Stimulated activated CD4-positive, alpha-beta T cell treated with anti-CD3 and anti-CD28 coated beads, Interleukin-4, amount 100 ng/mL, for 4 hours (primary cell): ENCODE measurements around the gene PDGFD.

Experiments used
- DNase-seq, 2 experiments: peaks; one replicate each; pipeline ENCODE4 v3.0.0-alpha.2; 2020

PDGFD gene

GRCh38 chr11:103994518-103994917 lies 169.4 kb downstream of the PDGFD start:
- DNase-seq, result no peak

DNA sequence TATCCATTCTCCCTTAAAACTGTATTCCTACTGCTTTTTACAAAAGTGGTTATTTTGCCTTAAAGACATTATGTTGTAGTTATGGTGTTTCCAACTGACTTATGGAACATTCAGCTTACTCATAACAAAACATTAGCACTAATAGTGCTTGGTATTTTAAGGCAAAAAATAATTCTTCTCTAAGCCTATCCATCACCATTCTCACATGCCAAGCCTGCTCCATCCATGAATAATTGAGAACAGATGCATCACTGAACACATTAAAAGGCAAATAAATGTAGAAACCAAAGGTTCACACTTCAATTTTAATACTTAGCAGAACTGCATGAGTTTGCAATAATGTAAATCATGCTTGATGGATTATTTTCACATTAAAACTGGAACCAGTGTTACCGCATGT lies 169.9 kb downstream of the PDGFD start:
- DNase-seq, result no peak

DNA sequence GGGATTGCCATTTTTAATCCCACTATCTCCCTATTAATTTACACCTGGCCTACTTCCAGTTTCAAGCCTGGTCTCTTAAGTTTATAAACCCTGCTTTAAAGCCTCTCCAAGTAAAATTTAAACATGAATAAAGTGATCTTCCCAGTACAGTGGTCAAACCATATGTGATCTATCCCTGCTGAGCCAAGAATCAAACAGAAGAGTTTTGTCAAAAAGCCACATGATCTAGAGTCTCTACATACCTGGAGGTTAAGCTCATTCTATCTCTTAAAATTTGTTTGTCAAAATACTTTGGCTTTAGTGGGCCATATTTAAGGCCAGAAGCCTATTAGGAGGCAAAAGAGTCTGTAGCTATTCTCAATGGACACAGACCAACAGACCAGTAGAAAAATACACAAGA lies 170.4 kb downstream of the PDGFD start:
- no peak for DNase-seq

DNA sequence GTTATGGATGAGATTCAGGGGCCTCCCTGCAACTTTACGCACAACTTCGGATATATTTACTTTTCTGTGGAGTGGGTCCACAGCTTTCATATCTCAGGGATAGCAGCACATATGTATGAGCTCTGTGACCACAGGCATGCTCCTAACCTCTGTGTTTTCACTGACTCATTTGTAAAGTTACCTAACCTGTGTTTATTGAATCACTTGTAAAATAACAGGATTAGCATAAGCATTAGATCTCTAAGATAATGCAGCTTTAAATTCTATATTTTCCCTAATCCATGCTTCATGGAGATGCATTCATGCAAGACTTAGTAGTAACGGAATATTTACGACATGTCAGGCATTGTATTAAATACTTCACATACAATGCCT lies 175.4 kb downstream of the PDGFD start:
- no peak for DNase-seq

DNA sequence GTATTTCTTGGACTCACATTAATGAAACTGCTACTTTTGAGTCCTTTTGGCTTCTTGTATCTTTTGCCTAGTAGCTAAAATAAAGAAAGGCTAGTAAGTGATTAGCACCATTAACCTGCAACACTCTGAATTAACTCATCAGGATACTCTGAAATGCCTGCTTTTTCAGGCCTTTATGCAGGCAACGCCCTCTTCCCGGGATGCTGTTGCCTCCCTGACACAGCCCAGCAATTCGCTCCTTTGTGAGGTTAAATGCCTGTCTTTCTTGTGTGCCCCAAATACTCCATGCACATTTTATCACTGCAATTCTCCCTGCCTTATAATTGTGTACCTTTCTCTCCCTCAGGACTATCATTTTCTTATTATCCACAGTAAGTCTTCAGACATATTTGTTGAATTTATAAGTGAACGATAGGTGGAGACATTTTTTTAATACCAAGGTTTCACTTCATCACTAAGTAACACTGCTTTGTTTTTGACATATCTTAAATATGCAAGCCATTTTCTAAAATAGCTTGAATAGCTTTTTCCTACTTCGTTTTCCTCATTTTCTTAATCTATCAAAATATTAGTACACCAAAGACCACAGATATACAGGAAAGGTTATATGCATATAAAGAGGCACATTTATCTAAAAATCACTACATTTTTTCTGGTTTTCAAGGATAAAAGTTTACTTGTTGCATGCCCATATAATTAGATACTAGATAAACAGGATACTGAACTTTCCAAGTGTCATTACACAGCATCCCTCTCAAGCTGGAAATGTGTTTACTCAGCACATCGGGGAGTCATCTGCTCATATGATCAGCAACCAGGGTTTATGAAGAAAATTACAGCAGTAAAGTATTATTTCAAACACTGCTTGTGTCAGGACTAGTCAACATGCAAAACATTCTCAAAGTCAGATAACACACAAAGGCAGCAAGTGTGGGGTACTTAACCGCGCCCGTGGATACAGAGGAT lies 176.0 kb downstream of the PDGFD start:
- DNase-seq, result no peak

- DNase-seq, result no peak
These were observed 178.9 kb downstream of the PDGFD start for GRCh38 chr11:103985041-103985440.

- no peak for DNase-seq
These were observed 183.8 kb downstream of the PDGFD start for GRCh38 chr11:103980108-103980507.

GRCh38 chr11:103978616-103979595 lies 185.0 kb downstream of the PDGFD start:
- no peak for DNase-seq

DNA sequence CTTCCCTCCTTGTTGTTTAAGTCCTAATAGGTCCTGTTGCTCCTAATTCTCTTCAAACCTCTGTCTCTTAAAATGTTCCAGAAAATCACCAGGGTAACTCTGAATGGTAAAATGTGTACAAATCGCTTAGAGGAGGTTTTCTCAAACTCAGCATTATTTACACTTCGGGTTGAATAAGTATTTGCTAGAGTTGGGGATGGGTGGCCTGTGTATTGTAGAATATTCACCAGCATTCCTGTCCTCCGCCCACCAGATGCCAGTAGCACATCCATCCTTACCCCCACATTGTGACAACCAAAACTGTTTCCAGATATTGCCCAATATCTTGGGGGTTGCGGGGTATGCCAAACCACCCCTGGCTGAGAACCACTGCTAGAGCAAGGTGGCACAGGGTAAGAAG lies 191.9 kb downstream of the PDGFD start:
- DNase-seq, result no peak

GRCh38 chr11:103970701-103971249 lies 193.2 kb downstream of the PDGFD start:
- DNase-seq, result no peak

- DNase-seq, result no peak
These were observed 195.3 kb downstream of the PDGFD start for GRCh38 chr11:103968685-103969084.

GRCh38 chr11:103967985-103968384 lies 196.0 kb downstream of the PDGFD start:
- no peak for DNase-seq

DNA sequence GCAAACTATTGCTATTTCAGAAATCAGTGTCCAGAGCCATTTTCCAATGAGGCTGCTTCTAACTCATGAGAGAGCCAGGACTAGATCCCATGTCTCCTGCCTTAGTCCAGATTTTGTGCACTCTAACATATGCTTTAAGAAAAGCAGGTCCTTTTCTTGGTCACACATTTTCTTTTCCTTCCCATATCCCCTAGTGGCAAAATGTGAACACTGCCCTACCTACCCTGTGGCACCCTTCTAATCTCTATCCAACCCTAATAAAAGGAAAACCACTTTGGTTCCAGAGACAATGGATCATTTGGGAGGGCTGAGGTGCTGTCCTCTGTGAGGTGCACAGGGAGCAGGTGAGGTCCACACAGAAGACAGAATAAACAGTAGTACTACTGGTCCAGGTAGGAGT lies 199.6 kb downstream of the PDGFD start:
- DNase-seq, result no peak

DNA sequence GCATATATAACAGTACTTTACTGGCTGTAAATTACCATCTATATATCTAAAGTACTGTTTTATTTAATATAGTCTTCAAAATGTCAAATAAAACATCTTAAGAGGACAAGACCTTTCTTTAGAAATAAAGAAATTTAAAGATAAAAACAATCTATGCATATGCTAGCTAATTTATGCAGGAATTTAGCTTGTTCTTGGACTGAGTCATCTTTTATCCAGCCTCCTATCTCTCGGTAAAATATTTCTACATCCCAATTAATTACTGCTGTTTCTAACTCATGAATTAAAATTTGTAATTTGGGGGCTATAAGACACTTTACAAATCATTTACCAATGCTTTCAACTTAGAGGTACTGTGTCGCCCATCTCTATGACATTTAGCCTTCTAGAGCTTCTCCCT lies 200.3 kb downstream of the PDGFD start:
- DNase-seq, result no peak

- no peak for DNase-seq
These were observed 202.9 kb downstream of the PDGFD start for GRCh38 chr11:103961010-103961409.

DNA sequence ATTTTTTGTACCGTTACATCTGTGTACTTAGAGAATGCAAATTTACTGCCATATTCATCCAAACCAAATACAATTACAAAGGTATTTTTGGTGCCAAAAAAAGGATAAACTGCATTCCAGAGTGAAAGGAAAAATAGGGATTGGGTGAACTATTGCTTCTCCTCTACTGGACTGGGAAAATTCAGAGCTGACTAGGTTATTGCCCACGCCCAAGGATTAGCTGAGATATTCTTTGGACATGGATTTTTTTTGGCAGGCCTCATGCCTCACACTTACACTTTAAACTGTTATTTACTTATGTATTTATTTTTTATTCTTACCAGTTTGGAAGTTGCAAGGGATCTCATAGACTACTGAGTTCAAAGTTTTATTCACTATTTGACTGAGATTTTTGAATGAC lies 203.8 kb downstream of the PDGFD start:
- DNase-seq, result no peak

DNA sequence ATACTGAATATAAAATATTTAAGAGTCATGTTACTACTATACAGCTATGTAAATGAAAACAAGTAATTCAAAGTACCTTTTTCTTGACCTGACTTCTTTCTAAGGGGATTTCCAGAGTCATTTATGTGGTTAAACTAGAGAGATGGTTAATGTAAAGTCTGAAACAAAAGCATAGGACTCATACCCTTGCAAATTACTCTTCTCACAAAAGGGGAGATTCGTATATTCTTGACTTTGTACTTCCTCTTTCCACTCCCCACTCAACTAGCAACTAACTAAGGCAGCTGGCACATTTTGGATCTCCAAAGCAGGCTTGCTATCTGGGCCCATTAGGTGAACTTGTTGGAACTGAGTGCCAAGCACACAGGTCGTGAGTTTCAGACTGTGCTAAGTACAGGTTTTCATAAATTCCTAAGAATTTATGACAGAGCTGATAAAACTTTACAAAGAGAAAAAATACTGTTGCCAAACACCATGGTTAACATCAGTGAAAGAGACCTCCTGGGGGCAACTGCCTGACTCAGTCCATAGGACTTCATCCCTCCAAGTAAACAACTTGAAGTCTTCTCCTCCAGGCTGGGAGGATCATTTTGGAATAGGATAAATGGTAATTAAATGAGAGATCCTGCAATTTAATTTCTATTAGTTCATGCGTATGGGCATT lies 204.5 kb downstream of the PDGFD start:
- no peak for DNase-seq

- no peak for DNase-seq
These were observed 205.3 kb downstream of the PDGFD start for GRCh38 chr11:103958475-103959215.

- DNase-seq, result no peak
These were observed 210.0 kb downstream of the PDGFD start for GRCh38 chr11:103953797-103954486.

DNA sequence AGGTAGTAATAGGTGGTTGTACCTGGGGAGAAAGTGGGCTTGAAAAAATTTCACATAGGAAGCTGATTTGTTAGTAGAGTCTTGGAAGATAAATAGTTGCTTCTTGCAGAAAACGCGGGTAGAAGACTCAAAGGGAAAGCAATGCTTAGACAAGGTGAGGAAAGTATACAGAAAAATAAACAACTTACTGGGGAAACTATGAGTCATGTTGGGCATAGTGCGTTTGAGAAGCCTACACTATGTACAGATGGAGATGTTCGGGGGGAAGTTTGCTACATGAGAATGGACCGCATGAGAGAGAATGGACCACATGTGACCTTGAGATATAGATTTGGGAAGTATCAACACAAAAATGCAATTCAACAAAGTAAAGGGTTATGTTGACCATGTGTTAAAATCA lies 214.2 kb downstream of the PDGFD start:
- no peak for DNase-seq

GRCh38 chr11:103948187-103948763 lies 215.7 kb downstream of the PDGFD start:
- DNase-seq, result no peak
